CD4-positive, alpha-beta memory T cell (primary cell): ENCODE data around the gene DPF1. TPM values are rescaled to one million over a fixed set of nuclear protein-coding genes. Genes with fewer than 3 reads are reported as not detected.

Source experiments
- CTCF ChIA-PET: fragments of 350-600 bp; sonication (Branson Sonifier 250); formaldehyde crosslinking; loops from one replicate; lab custom pipeline; 2021; ENCODE audit warnings: inconsistent platforms; ENCODE audit not compliant: partially characterized antibody; lab: Charles Lee
- POLR2A ChIA-PET: fragments of 350-600 bp; sonication (Branson Sonifier 250); formaldehyde crosslinking; loops from one replicate; lab custom pipeline; 2021; ENCODE audit not compliant: partially characterized antibody; lab: Charles Lee
- DNase-seq, 5 donors: peaks; one replicate each; pipeline versions ENCODE4 v3.0.0 to v3.0.0-alpha.2; 2020 to 2022; ENCODE audit warnings: mixed read lengths in 1 of 5
- H3K27ac ChIP-seq: one replicate; pipeline ENCODE4 v1.7.0; 2013; ENCODE audit warnings: low read depth, low read length
- H3K27me3 ChIP-seq: 2 replicates; pipeline ENCODE4 v1.7.0; 2013; ENCODE audit warnings: mild to moderate bottlenecking, low read length, moderate library complexity; ENCODE audit not compliant: insufficient read depth
- H3K36me3 ChIP-seq: 2 replicates; pipeline ENCODE4 v1.7.0; 2013; ENCODE audit warnings: mild to moderate bottlenecking, low read length, moderate library complexity; ENCODE audit not compliant: insufficient read depth
- H3K4me1 ChIP-seq: 2 replicates; pipeline ENCODE4 v1.7.0; 2013; ENCODE audit warnings: mild to moderate bottlenecking, low read length, moderate library complexity; ENCODE audit not compliant: insufficient read depth
- H3K4me3 ChIP-seq, 2 donors: one replicate each; pipeline ENCODE4 v1.7.0; 2013; ENCODE audit warnings: low read length in 2 of 2, mild to moderate bottlenecking in 1 of 2
- H3K9me3 ChIP-seq, 2 donors: one replicate each; pipeline ENCODE4 v1.7.0; 2013; ENCODE audit warnings: low read length in 2 of 2, control low read depth in 1 of 2; ENCODE audit not compliant: control insufficient read depth in 1 of 2
- H3K27ac Mint-ChIP-seq, 7 donors: one replicate each; pipeline ENCODE4 v1.8.0; 2020 to 2021; ENCODE audit warnings: mixed read lengths in 7 of 7, mild to moderate bottlenecking in 6 of 7, inconsistent platforms in 3 of 7, moderate library complexity in 3 of 7
- H3K27me3 Mint-ChIP-seq, 2 donors: one replicate each; pipeline ENCODE4 v1.8.0; 2020 to 2021; ENCODE audit warnings: mixed read lengths in 2 of 2
- H3K36me3 Mint-ChIP-seq, 2 donors: one replicate each; pipeline ENCODE4 v1.8.0; 2020 to 2021; ENCODE audit warnings: mixed read lengths in 2 of 2, inconsistent platforms in 1 of 2, mild to moderate bottlenecking in 1 of 2
- H3K4me1 Mint-ChIP-seq, 4 donors: one replicate each; pipeline ENCODE4 v1.8.0; 2020 to 2021; ENCODE audit warnings: mixed read lengths in 4 of 4, mild to moderate bottlenecking in 1 of 4
- H3K4me3 Mint-ChIP-seq, 8 donors: one replicate each; pipeline ENCODE4 v1.8.0; 2020 to 2021; ENCODE audit warnings: mixed read lengths in 8 of 8, mild to moderate bottlenecking in 7 of 8, moderate library complexity in 6 of 8, inconsistent platforms in 3 of 8
- H3K9me3 Mint-ChIP-seq, 8 donors: one replicate each; pipeline ENCODE4 v1.8.0; 2020 to 2021; ENCODE audit warnings: mixed read lengths in 8 of 8, mild to moderate bottlenecking in 5 of 8, inconsistent platforms in 3 of 8, moderate library complexity in 1 of 8
- intact Hi-C: fragments of 100-400 bp; cut with micrococcal nuclease; formaldehyde crosslinking; loops from one replicate; pipeline ENCODE4 v1.15.1; 2023
- polyA plus RNA-seq, 2 donors: library from polyadenylated mRNA; unstranded; fragments of 300-500 nt; fragmentation: Illumina TruSeq; gene quantifications; one replicate each; pipeline ENCODE4 v1.2.3, GENCODE V29; 2021
- total RNA-seq, 2 experiments: library from RNA; stranded (reverse); gene quantifications; one replicate each; pipeline ENCODE4 v1.2.3, GENCODE V29; 2021

DPF1 gene
- total RNA-seq = not detected
- not detected for polyA plus RNA-seq

GRCh38 chr19:38224014-38224862 is at the start of gene DPF1:
Gene DPF1, minus strand, starts transcription at chr19:38224222. Its CDS starts 80 bp downstream, at chr19:38224142.
- Mint-ChIP-seq H3K27ac (peak within 1 kb of the TSS in 2 of 7 donors; percentile 1 to 73), H3K9me3 (peaks cover 0 to 3% (median 0%) of the 10 kb centered on the region in 8 donors), H3K36me3 (no peaks in the 10 kb centered on the region), H3K27me3 (peaks cover 42 to 43% of the 10 kb centered on the region in 2 donors), H3K4me1 (peaks cover 10 to 30% (median 22%) of the 10 kb centered on the region in 4 donors), H3K4me3 (peak within 1 kb of the TSS; percentile 68 to 92 (median 86))
- peaks cover 40% of the 10 kb centered on the region for H3K27me3 ChIP-seq
- peak within 1 kb of the TSS in 1 of 2 donors; percentile 31 for H3K4me3 ChIP-seq
- peaks cover 19% of the 10 kb centered on the region for H3K4me1 ChIP-seq
- intact Hi-C loops = no loop called here
- CTCF ChIA-PET = interaction anchor here (1.4 to 1.6 kb wide), 2 partner anchors 111 to 322 kb away, joined by 4 to 6 read pairs; partner anchors contain the start of gene CATSPERG
- no peaks in the 10 kb centered on the region for H3K36me3 ChIP-seq
- POLR2A ChIA-PET = no interaction called here
- H3K27ac ChIP-seq = no peak within 1 kb of the TSS
- no peaks in the 10 kb centered on the region for H3K9me3 ChIP-seq
- DNase-seq = peak in 4 of 5 donors; percentile 22 to 44 (median 35)

- no peak for DNase-seq
- ChIA-PET CTCF (no interaction called here), POLR2A (no interaction called here)
- Histone ChIP-seq H3K9me3 (no peaks in the 10 kb centered on the region), H3K27ac (no peak overlapping the region), H3K4me1 (no peaks in the 10 kb centered on the region), H3K4me3 (no peak overlapping the region), H3K27me3 (no peaks in the 10 kb centered on the region), H3K36me3 (no peaks in the 10 kb centered on the region)
- H3K27me3 Mint-ChIP-seq = no peaks in the 10 kb centered on the region
- H3K36me3 Mint-ChIP-seq = peaks cover 0 to 3% of the 10 kb centered on the region in 2 donors
- peak overlapping the region in 1 of 7 donors; percentile 19 for H3K27ac Mint-ChIP-seq
- no peak overlapping the region for H3K4me3 Mint-ChIP-seq
- intact Hi-C loops = no loop called here
- H3K9me3 Mint-ChIP-seq = no peaks in the 10 kb centered on the region
- H3K4me1 Mint-ChIP-seq = peaks cover 0 to 2% (median 0%) of the 10 kb centered on the region in 4 donors
Measured at GRCh38 chr19:38273499-38273898, 49.5 kb upstream of the DPF1 start.

GRCh38 chr19:38270587-38271167 is 46.7 kb upstream of the DPF1 start:
- POLR2A ChIA-PET = no interaction called here

GRCh38 chr19:38268539-38268938 is 44.5 kb upstream of the DPF1 start:
- peaks cover 21% of the 10 kb centered on the region for H3K4me1 ChIP-seq
- H3K36me3 ChIP-seq = no peaks in the 10 kb centered on the region
- H3K9me3 Mint-ChIP-seq = no peaks in the 10 kb centered on the region
- H3K9me3 ChIP-seq = no peaks in the 10 kb centered on the region
- peak overlapping the region in 2 of 7 donors; percentile 30 to 50 for H3K27ac Mint-ChIP-seq
- ChIA-PET POLR2A (no interaction called here), CTCF (interaction anchor here (1.0 kb wide), 1 partner anchor 34 kb away, joined by 3 read pairs; no protein-coding TSS in a partner anchor)
- peaks cover 19 to 32% (median 28%) of the 10 kb centered on the region in 4 donors for H3K4me1 Mint-ChIP-seq
- peaks cover 0 to 3% of the 10 kb centered on the region in 2 donors for H3K36me3 Mint-ChIP-seq
- H3K4me3 Mint-ChIP-seq = no peak overlapping the region
- no peak for DNase-seq
- intact Hi-C loops = no loop called here
- no peak overlapping the region for H3K4me3 ChIP-seq
- H3K27me3 ChIP-seq = no peaks in the 10 kb centered on the region
- H3K27ac ChIP-seq = no peak overlapping the region
- no peaks in the 10 kb centered on the region for H3K27me3 Mint-ChIP-seq

More at GRCh38 chr19:38270587-38271167, 46.7 kb upstream of the DPF1 start:
- Histone ChIP-seq H3K36me3 (no peaks in the 10 kb centered on the region), H3K27me3 (no peaks in the 10 kb centered on the region), H3K4me3 (no peak overlapping the region), H3K4me1 (peaks cover 5% of the 10 kb centered on the region), H3K27ac (no peak overlapping the region), H3K9me3 (no peaks in the 10 kb centered on the region)
- no peaks in the 10 kb centered on the region for H3K9me3 Mint-ChIP-seq
- DNase-seq = no peak
- H3K27me3 Mint-ChIP-seq = no peaks in the 10 kb centered on the region
- no peak overlapping the region for H3K4me3 Mint-ChIP-seq
- H3K4me1 Mint-ChIP-seq = peaks cover 9 to 17% (median 13%) of the 10 kb centered on the region in 4 donors
- peaks cover 0 to 3% of the 10 kb centered on the region in 2 donors for H3K36me3 Mint-ChIP-seq
- CTCF ChIA-PET = no interaction called here
- H3K27ac Mint-ChIP-seq = peak overlapping the region in 1 of 7 donors; percentile 42
- intact Hi-C loops = no loop called here

- peaks cover 20 to 33% (median 28%) of the 10 kb centered on the region in 4 donors for H3K4me1 Mint-ChIP-seq
- no peaks in the 10 kb centered on the region for H3K27me3 Mint-ChIP-seq
- POLR2A ChIA-PET = no interaction called here
- H3K4me3 Mint-ChIP-seq = no peak overlapping the region
- Histone ChIP-seq H3K4me1 (peaks cover 21% of the 10 kb centered on the region), H3K36me3 (no peaks in the 10 kb centered on the region), H3K9me3 (no peaks in the 10 kb centered on the region), H3K27ac (no peak overlapping the region), H3K27me3 (no peaks in the 10 kb centered on the region), H3K4me3 (no peak overlapping the region)
- peak overlapping the region in 4 of 7 donors; percentile 15 to 50 (median 26) for H3K27ac Mint-ChIP-seq
- CTCF ChIA-PET = interaction anchor here (1.0 kb wide), 1 partner anchor 34 kb away, joined by 3 read pairs; no protein-coding TSS in a partner anchor
- intact Hi-C loops = no loop called here
- peaks cover 0 to 3% of the 10 kb centered on the region in 2 donors for H3K36me3 Mint-ChIP-seq
- no peaks in the 10 kb centered on the region for H3K9me3 Mint-ChIP-seq
- no peak for DNase-seq
Measured at GRCh38 chr19:38267761-38268483, 43.9 kb upstream of the DPF1 start.

GRCh38 chr19:38266981-38267597 is 43.1 kb upstream of the DPF1 start:
- H3K4me3 Mint-ChIP-seq = peak overlapping the region in 2 of 8 donors; percentile 50 to 58
- no peaks in the 10 kb centered on the region for H3K9me3 Mint-ChIP-seq
- no peak overlapping the region for H3K27ac Mint-ChIP-seq
- Histone ChIP-seq H3K4me1 (peaks cover 21% of the 10 kb centered on the region), H3K27me3 (no peaks in the 10 kb centered on the region), H3K4me3 (no peak overlapping the region), H3K27ac (no peak overlapping the region), H3K9me3 (no peaks in the 10 kb centered on the region), H3K36me3 (no peaks in the 10 kb centered on the region)
- intact Hi-C loops = no loop called here
- peaks cover 20 to 33% (median 28%) of the 10 kb centered on the region in 4 donors for H3K4me1 Mint-ChIP-seq
- ChIA-PET POLR2A (no interaction called here), CTCF (interaction anchor here (0.9 to 1.7 kb wide), 4 partner anchors 8 to 24 kb away, joined by 3 to 5 read pairs (median 4); partner anchors contain the start of gene PPP1R14A)
- DNase-seq = no peak
- H3K27me3 Mint-ChIP-seq = no peaks in the 10 kb centered on the region
- H3K36me3 Mint-ChIP-seq = peaks cover 0 to 3% of the 10 kb centered on the region in 2 donors
